Keratinocyte (primary cell): Measurements from ENCODE around the gene ANXA8. TPM values are rescaled to one million over a fixed set of nuclear protein-coding genes. Genes with fewer than 3 reads are reported as not detected.
"Not testable (repeated sequence)": the region's sequence is repeated elsewhere in the genome, so short reads cannot be mapped to it uniquely, and the experiment has no call there.

Experiments used
- DNase-seq: peaks from one replicate; pipeline ENCODE4 v3.0.0-alpha.2; 2011; ENCODE audit warnings: low read depth, missing footprints, low spot score
- FAIRE-seq: peaks from 2 replicates; lab custom pipeline; 2011; peaks lifted over from hg19 to GRCh38; lab: Jason Lieb, UNC
- H2AFZ ChIP-seq: 2 replicates; pipeline ENCODE4 v1.6.0; 2012; ENCODE audit warnings: low read length, control low read depth, inconsistent platforms; ENCODE audit not compliant: control insufficient read depth
- H3K27ac ChIP-seq: 2 replicates; pipeline ENCODE4 v1.5.1; 2011; ENCODE audit warnings: low read length; ENCODE audit not compliant: control insufficient read depth, insufficient read depth
- H3K27me3 ChIP-seq: 3 replicates; pipeline ENCODE4 v1.6.0; 2011; ENCODE audit warnings: low read length; ENCODE audit not compliant: control insufficient read depth, insufficient read depth; ENCODE audit errors: extremely low read depth
- H3K36me3 ChIP-seq, 2 experiments: 2 replicates in 1 of 2; 3 replicates in 1 of 2; pipeline ENCODE4 v1.5.1; 2011; ENCODE audit warnings: low read length in 2 of 2, mild to moderate bottlenecking in 1 of 2; ENCODE audit not compliant: control insufficient read depth in 2 of 2, insufficient read depth in 2 of 2; ENCODE audit errors: extremely low read depth in 1 of 2
- H3K4me1 ChIP-seq: 3 replicates; pipeline ENCODE4 v1.5.1; 2011; ENCODE audit warnings: low read length; ENCODE audit not compliant: control insufficient read depth, insufficient read depth; ENCODE audit errors: extremely low read depth
- H3K4me2 ChIP-seq: 3 replicates; pipeline ENCODE4 v1.6.0; 2011; ENCODE audit warnings: low read depth, low read length; ENCODE audit not compliant: control insufficient read depth, insufficient read depth; ENCODE audit errors: extremely low read depth
- H3K4me3 ChIP-seq, 3 experiments: fragments of 200-600 bp in 1 of 3; sonication (generic) in 1 of 3; 2 replicates in 2 of 3; 3 replicates in 1 of 3; pipeline ENCODE4 v1.5.1; 2011 to 2016; ENCODE audit warnings: low read length in 3 of 3, mild to moderate bottlenecking in 3 of 3, control low read depth in 2 of 3, inconsistent platforms in 1 of 3, low read depth in 1 of 3, mixed read lengths in 1 of 3, mixed run types in 1 of 3, moderate library complexity in 1 of 3; ENCODE audit not compliant: control insufficient read depth in 2 of 3, insufficient read depth in 2 of 3; ENCODE audit errors: extremely low read depth in 1 of 3
- H3K79me2 ChIP-seq: 2 replicates; pipeline ENCODE4 v1.6.0; 2012; ENCODE audit warnings: low read length; ENCODE audit not compliant: control insufficient read depth, insufficient read depth
- H3K9ac ChIP-seq: 3 replicates; pipeline ENCODE4 v1.6.0; 2011; ENCODE audit warnings: low read length; ENCODE audit not compliant: control insufficient read depth, insufficient read depth; ENCODE audit errors: extremely low read depth
- H3K9me1 ChIP-seq: 3 replicates; pipeline ENCODE4 v1.6.0; 2011; ENCODE audit warnings: low read length; ENCODE audit not compliant: control insufficient read depth, insufficient read depth; ENCODE audit errors: extremely low read depth
- H3K9me3 ChIP-seq: 2 replicates; pipeline ENCODE4 v1.5.1; 2012; ENCODE audit warnings: low read depth, low read length; ENCODE audit not compliant: control insufficient read depth
- H4K20me1 ChIP-seq: 3 replicates; pipeline ENCODE4 v1.6.0; 2011; ENCODE audit warnings: low read length; ENCODE audit not compliant: control insufficient read depth, insufficient read depth; ENCODE audit errors: extremely low read depth
- EZH2 ChIP-seq: IDR thresholded peaks from one replicate; pipeline ENCODE4 v1.6.1; 2012; ENCODE audit warnings: inconsistent platforms, mild to moderate bottlenecking, low read length, moderate library complexity
- dilution Hi-C: fragments of 300-500 bp; cut with MboI; formaldehyde crosslinking; loops from one replicate; pipeline ENCODE4 v1.7.0; 2020; ENCODE audit warnings: low sequenced_read_pairs; ENCODE audit not compliant: extremely low pct_ligation_motif_present
- polyA plus RNA-seq, 5 experiments: library from polyadenylated mRNA; depleted of rRNA in 3 of 5; stranded (reverse) in 3 of 5; stranded (forward) in 1 of 5; unstranded in 1 of 5; fragments of >200 nt; gene quantifications; 1 replicate in 1 of 5; 2 replicates in 3 of 5; 3 replicates in 1 of 5; pipeline versions ENCODE4 v1.2.1 to v1.2.3, GENCODE V29; 2011 to 2012; ENCODE audit warnings: missing spikeins in 2 of 5, low read depth in 1 of 5, low replicate concordance in 1 of 5
- TF ChIP-seq, protein P1 (sequence below), 3 experiments: IDR thresholded peaks in 1 of 3; conservative IDR thresholded peaks in 1 of 3; optimal IDR thresholded peaks in 1 of 3; 2 replicates in 2 of 3; 3 replicates in 1 of 3; pipeline versions ENCODE3 to v1.5.1; 2011; ENCODE audit warnings: low read length in 3 of 3, mild to moderate bottlenecking in 3 of 3, moderate library complexity in 2 of 3, control low read depth in 1 of 3, inconsistent platforms in 1 of 3; ENCODE audit not compliant: insufficient read depth in 2 of 3; ENCODE audit errors: extremely low read depth in 1 of 3

ANXA8 gene
- polyA plus RNA-seq, 1 donor (not counting 4 experiments of a cell fraction or from before 2014, with no cell fraction given), result 820 TPM

DNA sequence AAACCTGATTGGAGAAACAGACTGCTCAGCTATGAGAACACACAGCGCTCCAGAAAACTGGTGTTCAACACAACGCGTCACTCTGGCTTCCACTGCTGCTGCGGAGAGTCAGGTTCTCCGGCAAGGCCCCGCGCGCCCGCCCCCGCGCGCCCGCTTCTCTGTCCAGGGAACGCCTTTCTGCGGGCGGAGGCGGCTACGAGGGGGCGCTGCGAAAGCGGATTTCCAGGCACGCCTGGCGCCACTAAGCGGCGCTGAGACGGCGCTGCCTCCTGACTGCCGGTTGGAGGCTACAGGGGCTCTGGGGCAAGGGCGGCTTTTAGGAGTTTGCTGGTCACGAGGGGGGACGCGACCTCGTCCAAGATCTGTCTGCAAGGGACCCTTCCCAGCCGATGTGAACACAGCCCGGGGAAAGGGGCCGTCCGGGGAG is 22.6 kb downstream of the ANXA8 start:
- H3K27me3 ChIP-seq, H3K79me2 ChIP-seq, H4K20me1 ChIP-seq, dilution Hi-C loops, DNase-seq, FAIRE-seq, H3K9me3 ChIP-seq, H3K4me2 ChIP-seq, H3K36me3 ChIP-seq, H3K4me1 ChIP-seq, H3K9me1 ChIP-seq: not testable (repeated sequence)
- Histone ChIP-seq H3K4me3 (peak overlapping the region in 1 of 3 experiments; percentile 14), H2AFZ (peak overlapping the region; percentile 19), H3K27ac (peak overlapping the region; percentile 49), H3K9ac (peak overlapping the region; percentile 54)
- TF ChIP-seq, protein P1, sequence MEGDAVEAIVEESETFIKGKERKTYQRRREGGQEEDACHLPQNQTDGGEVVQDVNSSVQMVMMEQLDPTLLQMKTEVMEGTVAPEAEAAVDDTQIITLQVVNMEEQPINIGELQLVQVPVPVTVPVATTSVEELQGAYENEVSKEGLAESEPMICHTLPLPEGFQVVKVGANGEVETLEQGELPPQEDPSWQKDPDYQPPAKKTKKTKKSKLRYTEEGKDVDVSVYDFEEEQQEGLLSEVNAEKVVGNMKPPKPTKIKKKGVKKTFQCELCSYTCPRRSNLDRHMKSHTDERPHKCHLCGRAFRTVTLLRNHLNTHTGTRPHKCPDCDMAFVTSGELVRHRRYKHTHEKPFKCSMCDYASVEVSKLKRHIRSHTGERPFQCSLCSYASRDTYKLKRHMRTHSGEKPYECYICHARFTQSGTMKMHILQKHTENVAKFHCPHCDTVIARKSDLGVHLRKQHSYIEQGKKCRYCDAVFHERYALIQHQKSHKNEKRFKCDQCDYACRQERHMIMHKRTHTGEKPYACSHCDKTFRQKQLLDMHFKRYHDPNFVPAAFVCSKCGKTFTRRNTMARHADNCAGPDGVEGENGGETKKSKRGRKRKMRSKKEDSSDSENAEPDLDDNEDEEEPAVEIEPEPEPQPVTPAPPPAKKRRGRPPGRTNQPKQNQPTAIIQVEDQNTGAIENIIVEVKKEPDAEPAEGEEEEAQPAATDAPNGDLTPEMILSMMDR (optimal IDR thresholded peaks at IDR 0.05 in 1 of 3, IDR thresholded peaks at IDR 0.05 in 1 of 3, conservative IDR thresholded peaks at IDR 0.05 in 1 of 3; ENCODE audit: extremely low read depth in 1 of 3, insufficient read depth in 2 of 3, low read length in 3 of 3), result peak in 1 of 3 experiments; percentile 36

DNA sequence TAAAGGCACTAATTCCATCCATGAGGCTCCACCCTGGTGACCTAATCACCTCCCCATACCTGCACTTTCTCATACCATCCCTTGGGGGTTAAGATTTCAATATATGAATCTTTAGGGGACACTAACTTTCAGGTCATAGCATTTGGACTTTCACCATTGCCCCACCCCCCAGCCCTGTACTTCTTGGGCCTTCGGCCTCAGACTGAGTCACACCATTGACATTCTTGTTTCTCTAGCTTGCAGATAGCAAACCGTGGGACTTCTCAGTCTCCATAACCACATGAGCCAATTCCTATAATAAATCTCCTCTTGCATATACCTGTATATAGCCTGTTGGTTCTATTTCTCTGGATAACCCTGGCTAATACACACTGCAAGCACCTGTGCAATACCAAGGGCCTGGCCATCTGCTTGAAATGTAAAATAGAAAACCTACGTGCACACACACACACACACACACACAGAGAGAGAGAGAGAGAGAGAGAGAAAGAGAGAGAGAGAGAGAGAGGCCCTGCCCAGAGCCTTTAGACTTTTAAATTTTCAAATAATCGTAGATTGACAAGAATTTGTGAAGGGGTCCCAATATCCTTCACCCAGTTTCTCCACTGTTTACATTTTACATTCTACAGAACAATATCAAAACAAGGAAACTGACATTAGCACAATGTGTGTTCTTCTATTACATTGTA is 25.3 kb downstream of the ANXA8 start:
- Histone ChIP-seq H2AFZ (no peak overlapping the region), H3K4me2 (no peak overlapping the region)
- dilution Hi-C loops, result no loop called here

More for the DNA sequence above, 25.3 kb downstream of the ANXA8 start:
- no peaks in the 10 kb centered on the region for H3K36me3 ChIP-seq
- no peaks in the 10 kb centered on the region for H3K9me3 ChIP-seq
- H4K20me1 ChIP-seq, result no peaks in the 10 kb centered on the region
- H3K4me1 ChIP-seq, result peaks cover 2% of the 10 kb centered on the region
- H3K27ac ChIP-seq, result no peak overlapping the region
- no peak overlapping the region for H3K4me3 ChIP-seq
- peaks cover 6% of the 10 kb centered on the region for H3K27me3 ChIP-seq
- no peak for FAIRE-seq
- no peak for DNase-seq
- no peaks in the 10 kb centered on the region for H3K79me2 ChIP-seq
- no peak overlapping the region for H3K9ac ChIP-seq
- H3K9me1 ChIP-seq, result no peaks in the 10 kb centered on the region
- TF ChIP-seq, protein P1 (optimal IDR thresholded peaks at IDR 0.05 in 1 of 3, IDR thresholded peaks at IDR 0.05 in 1 of 3, conservative IDR thresholded peaks at IDR 0.05 in 1 of 3; ENCODE audit: extremely low read depth in 1 of 3, insufficient read depth in 2 of 3, low read length in 3 of 3), result no peak
- no peak for TF ChIP-seq EZH2
